Nephron progenitor cell (in vitro differentiated cells): ENCODE data around the gene SH2D7.

ENCODE experiments used
- DNase-seq: peaks from one replicate; pipeline ENCODE4 v3.0.0; 2021
- H3K27ac Mint-ChIP-seq: 2 replicates; pipeline ENCODE4 v1.8.0; 2021; ENCODE audit warnings: mild to moderate bottlenecking, moderate library complexity, mixed read lengths
- H3K27me3 Mint-ChIP-seq: 2 replicates; pipeline ENCODE4 v1.8.0; 2021; ENCODE audit warnings: mild to moderate bottlenecking, low read depth, mixed read lengths; ENCODE audit not compliant: poor library complexity
- H3K36me3 Mint-ChIP-seq: 2 replicates; pipeline ENCODE4 v1.8.0; 2021; ENCODE audit warnings: low read depth, mixed read lengths
- H3K4me1 Mint-ChIP-seq: 2 replicates; pipeline ENCODE4 v1.8.0; 2021; ENCODE audit warnings: mixed read lengths
- H3K4me3 Mint-ChIP-seq: 2 replicates; pipeline ENCODE4 v1.8.0; 2021; ENCODE audit warnings: mild to moderate bottlenecking, moderate library complexity, mixed read lengths
- H3K9me3 Mint-ChIP-seq: 2 replicates; pipeline ENCODE4 v1.8.0; 2021; ENCODE audit warnings: mild to moderate bottlenecking, moderate library complexity, mixed read lengths
- CTCF ChIP-seq: fragments of 200-600 bp; sonication (generic); IDR thresholded peaks from 2 replicates; pipeline ENCODE4 v1.5.0; 2021; ENCODE audit warnings: antibody characterized with exemption

The SH2D7 gene

GRCh38 chr15:78064544-78064943 lies 27.8 kb upstream of the SH2D7 start:
- no peaks in the 10 kb centered on the region for H3K9me3 Mint-ChIP-seq
- no peak for DNase-seq
- TF ChIP-seq CTCF, result no peak
- peaks cover 3% of the 10 kb centered on the region for H3K27me3 Mint-ChIP-seq
- no peak overlapping the region for H3K27ac Mint-ChIP-seq
- no peak overlapping the region for H3K4me3 Mint-ChIP-seq
- no peaks in the 10 kb centered on the region for H3K36me3 Mint-ChIP-seq
- H3K4me1 Mint-ChIP-seq, result peaks cover 54% of the 10 kb centered on the region

GRCh38 chr15:78065284-78065872 lies 27.0 kb upstream of the SH2D7 start:
- TF ChIP-seq CTCF, result no peak
- H3K4me1 Mint-ChIP-seq, result peaks cover 62% of the 10 kb centered on the region
- no peaks in the 10 kb centered on the region for H3K9me3 Mint-ChIP-seq
- no peak overlapping the region for H3K4me3 Mint-ChIP-seq
- peaks cover 3% of the 10 kb centered on the region for H3K27me3 Mint-ChIP-seq
- DNase-seq, result no peak
- no peak overlapping the region for H3K27ac Mint-ChIP-seq
- no peaks in the 10 kb centered on the region for H3K36me3 Mint-ChIP-seq

GRCh38 chr15:78065973-78066946 lies 26.1 kb upstream of the SH2D7 start:
- Mint-ChIP-seq H3K9me3 (no peaks in the 10 kb centered on the region), H3K4me1 (peaks cover 64% of the 10 kb centered on the region), H3K27ac (no peak overlapping the region), H3K27me3 (peaks cover 3% of the 10 kb centered on the region), H3K36me3 (no peaks in the 10 kb centered on the region), H3K4me3 (no peak overlapping the region)
- no peak for DNase-seq
- TF ChIP-seq CTCF, result no peak

GRCh38 chr15:78067328-78068228 lies 24.8 kb upstream of the SH2D7 start:
- no peaks in the 10 kb centered on the region for H3K36me3 Mint-ChIP-seq
- H3K27me3 Mint-ChIP-seq, result peaks cover 3% of the 10 kb centered on the region
- peaks cover 66% of the 10 kb centered on the region for H3K4me1 Mint-ChIP-seq
- H3K27ac Mint-ChIP-seq, result no peak overlapping the region
- H3K9me3 Mint-ChIP-seq, result no peaks in the 10 kb centered on the region
- no peak for TF ChIP-seq CTCF
- DNase-seq, result no peak
- no peak overlapping the region for H3K4me3 Mint-ChIP-seq

GRCh38 chr15:78069052-78069414 lies 23.3 kb upstream of the SH2D7 start:
- no peaks in the 10 kb centered on the region for H3K9me3 Mint-ChIP-seq
- no peak for TF ChIP-seq CTCF
- no peak for DNase-seq
- no peak overlapping the region for H3K4me3 Mint-ChIP-seq
- no peak overlapping the region for H3K27ac Mint-ChIP-seq
- H3K4me1 Mint-ChIP-seq, result peaks cover 67% of the 10 kb centered on the region
- no peaks in the 10 kb centered on the region for H3K36me3 Mint-ChIP-seq
- H3K27me3 Mint-ChIP-seq, result peaks cover 3% of the 10 kb centered on the region
